SK-N-SH treated with all-trans-retinoic acid at 6 μM for 48 hours (cell line): Measurements from ENCODE around the gene DISP3.

Source experiments
- ARNTL ChIP-seq: fragments of 450-650 bp; formaldehyde crosslinking; IDR thresholded peaks from 2 replicates; pipeline ENCODE4 v1.5.0; 2020; ENCODE audit warnings: low read depth, mild to moderate bottlenecking, moderate library complexity, borderline replicate concordance
- PATZ1 ChIP-seq: fragments of 250-450 bp; sonication (Bioruptor Pico); IDR thresholded peaks from 2 replicates; pipeline ENCODE4 v1.8.0; 2020; ENCODE audit warnings: mild to moderate bottlenecking, moderate library complexity, borderline replicate concordance
- PPARA ChIP-seq: fragments of 250-450 bp; sonication (Bioruptor Pico); IDR thresholded peaks from 2 replicates; pipeline ENCODE4 v1.5.0; 2020; ENCODE audit warnings: mild to moderate bottlenecking, borderline replicate concordance
- SNAI2 ChIP-seq: fragments of 250-450 bp; sonication (Bioruptor Pico); IDR thresholded peaks from 2 replicates; pipeline ENCODE4 v1.5.0; 2020; ENCODE audit warnings: mild to moderate bottlenecking, moderate library complexity
- ZFP30 ChIP-seq: fragments of 450-650 bp; formaldehyde crosslinking; IDR thresholded peaks from 2 replicates; pipeline ENCODE4 v1.5.0; 2022; ENCODE audit warnings: mild to moderate bottlenecking, moderate library complexity
- ZNF8 ChIP-seq: fragments of 450-650 bp; formaldehyde crosslinking; IDR thresholded peaks from 2 replicates; pipeline ENCODE4 v1.5.0; 2020; ENCODE audit warnings: mild to moderate bottlenecking, moderate library complexity

GRCh38 chr1:11541236-11541635 is 62.3 kb downstream of the DISP3 start:
- TF ChIP-seq PATZ1 (no peak), PPARA (CRISPR knock-in tag) (no peak), ZFP30 (CRISPR knock-in tag) (no peak), ARNTL (CRISPR knock-in tag) (no peak), SNAI2 (CRISPR knock-in tag) (no peak), ZNF8 (no peak)
